Measurements from ENCODE around the gene SSTR3.
"Not testable (repeated sequence)": the region's sequence is repeated elsewhere in the genome, so short reads cannot be mapped to it uniquely, and the experiment has no call there.

Gene SSTR3

GRCh38 chr22:37242395-37242918, 30.2 kb upstream of the SSTR3 start:
- DNase-seq (ENCODE audit: low read depth): no peak

- no peak for DNase-seq (ENCODE audit: low read depth)
Observed at GRCh38 chr22:37241351-37242142, 29.3 kb upstream of the SSTR3 start.

- DNase-seq (ENCODE audit: low read depth): no peak
Observed at GRCh38 chr22:37240941-37241320, 28.7 kb upstream of the SSTR3 start.

DNA sequence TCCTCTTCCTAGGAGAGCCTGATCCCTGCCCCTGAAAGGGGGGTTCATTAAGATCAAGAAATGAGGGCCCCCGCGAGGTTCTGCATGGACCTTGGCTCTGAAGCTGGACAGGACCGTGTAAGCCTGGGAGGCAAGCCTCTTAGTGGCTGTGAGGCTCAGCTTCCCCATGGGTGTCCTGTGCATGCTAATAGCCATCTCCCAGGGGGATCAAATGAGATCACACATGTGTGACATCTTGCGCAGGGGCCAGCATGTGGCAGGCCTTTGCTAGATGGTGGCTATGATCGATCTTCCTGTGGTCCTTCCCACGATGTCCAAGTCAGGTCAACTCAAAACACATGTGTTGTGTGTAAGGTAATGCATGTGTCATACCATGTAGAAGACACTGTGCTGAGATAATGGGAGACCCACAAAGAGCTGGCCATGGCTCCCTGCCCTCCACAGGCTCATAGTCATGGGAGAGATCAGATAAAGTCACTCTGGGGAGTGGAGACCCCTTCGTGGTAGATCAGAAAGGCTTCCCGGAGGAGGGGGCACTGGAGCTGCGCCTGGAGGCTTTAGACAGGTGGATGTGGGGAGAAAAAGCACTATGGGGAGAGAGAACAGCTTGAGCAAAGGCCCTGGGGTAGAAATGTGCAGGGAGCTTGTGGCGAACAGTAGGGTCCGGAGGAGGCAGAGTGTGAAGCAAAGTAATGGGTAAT, 28.1 kb upstream of the SSTR3 start:
- no peak for DNase-seq (ENCODE audit: low read depth)

DNA sequence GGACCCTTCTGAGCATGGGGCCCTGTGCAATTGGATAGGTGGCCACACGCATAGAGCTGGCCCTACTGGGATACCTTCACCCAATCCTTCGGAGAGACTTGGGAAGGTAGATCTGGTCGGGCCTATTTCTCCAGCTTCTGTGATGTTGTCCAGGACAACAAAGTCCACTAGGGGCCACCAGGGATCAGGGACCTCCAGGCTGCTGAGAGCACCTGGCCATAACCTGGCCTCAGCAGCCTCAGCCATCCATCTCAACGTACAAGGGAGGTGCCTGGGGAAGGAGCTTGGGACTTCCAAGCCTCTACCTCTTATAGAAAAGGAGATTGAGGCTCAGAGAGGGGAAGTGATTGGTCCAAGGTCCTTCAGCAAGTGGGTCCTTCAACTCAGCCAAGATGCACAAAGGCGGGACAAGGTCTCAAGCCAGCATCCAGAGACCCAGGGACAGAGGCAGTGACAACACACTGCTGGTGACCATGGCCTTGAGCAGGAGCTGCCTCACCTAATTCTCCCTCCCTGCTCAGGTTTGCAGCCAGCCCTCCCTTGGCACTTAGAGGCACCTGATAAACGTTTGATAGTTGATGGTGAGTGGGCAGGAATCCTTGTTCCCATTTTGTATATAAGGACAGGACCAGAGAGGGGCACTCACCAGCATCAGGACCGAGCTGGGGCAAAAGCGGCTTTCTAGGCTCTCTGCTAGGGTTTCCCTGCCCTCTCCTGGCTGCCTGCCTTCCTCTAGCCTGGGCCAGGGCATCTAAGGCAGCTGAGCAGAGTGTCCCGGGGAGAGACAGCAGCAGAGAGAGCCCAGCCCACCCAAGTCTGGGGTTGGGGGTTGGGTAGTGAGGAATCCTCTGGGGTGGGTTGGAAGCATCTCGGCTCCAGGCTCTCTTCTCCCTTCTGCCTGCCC, 27.3 kb upstream of the SSTR3 start:
- no peak for DNase-seq (ENCODE audit: low read depth)

GRCh38 chr22:37237371-37238268, 25.3 kb upstream of the SSTR3 start:
- DNase-seq (ENCODE audit: low read depth): no peak

DNA sequence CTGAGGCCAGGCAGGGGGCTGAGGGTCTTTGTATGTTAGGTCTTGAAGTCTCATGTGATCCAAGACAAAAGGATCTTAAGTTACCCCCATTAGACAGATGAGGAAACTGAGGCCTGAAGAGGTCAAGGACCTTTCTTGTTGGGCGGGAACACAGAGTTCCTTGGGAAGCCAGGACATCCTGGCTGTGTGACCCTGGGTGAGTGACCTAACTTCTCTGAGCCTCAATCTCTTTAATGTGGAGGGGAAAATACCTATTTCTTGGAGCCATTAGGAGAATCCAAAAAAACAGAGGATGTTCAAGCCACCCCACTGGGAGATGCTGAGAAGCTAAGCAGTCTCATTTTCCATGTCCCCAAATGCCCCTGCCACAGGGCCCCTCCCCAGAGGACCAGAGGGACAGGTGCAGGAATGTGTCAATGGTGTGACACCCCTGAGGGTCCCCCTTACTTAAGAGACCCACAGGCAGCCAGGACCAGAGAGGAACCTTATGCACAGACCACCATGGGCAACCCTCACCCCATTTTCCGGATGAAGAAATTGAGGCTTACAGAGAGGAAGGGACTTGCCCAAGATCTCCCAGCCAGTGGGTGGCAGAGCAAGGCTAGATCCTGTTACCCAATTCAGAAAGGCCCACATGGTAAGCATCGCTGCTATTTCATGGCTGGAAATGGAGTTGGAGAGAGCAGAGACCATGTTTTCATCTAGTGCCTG, 23.8 kb upstream of the SSTR3 start:
- no peak for DNase-seq (ENCODE audit: low read depth)

DNA sequence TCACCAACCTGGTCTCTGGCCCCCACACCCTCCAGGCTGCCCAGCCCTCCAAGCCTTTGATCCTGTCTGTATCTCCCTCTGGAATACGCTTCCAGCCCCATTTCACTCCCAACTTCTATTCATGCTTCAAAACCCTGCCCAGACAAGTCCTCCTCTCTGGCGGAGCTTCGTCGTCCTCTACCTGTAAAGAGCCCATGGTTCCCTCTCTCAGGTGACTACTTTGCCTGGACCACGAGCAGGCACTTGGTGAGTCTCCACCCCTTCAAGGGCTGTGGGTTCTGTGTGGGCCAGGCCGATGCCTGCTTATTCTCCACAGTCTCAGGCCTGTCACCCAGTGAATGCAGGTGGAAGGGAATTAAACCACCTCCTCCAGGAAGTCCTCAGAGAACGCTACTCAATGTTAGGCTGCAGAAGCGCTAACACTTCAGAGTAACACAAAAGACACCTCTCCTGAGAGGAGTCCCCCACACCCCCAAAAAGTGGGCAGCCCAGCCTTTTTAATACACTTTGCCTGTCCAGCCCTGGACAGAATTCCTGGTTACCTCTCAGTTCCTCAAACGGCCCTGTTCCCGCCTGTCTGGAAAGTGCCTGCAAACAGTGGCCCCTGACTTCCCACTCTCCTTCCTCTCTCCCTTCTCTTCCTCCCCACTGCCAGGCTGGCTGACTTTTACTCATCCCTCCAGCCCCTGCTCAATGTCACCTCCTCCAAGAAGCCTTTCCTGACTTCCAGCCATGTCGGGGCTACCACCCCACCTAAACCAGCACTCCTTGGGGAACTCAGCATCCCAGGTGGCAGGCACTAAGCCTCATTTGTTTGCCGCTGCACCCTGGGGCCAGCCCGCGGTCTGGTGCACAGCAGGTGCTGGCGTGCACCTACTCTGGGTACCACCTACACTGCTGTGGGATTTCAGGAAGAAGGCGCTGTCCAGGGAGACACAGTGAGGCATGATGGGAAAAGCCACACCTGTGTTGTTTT, 22.7 kb upstream of the SSTR3 start:
- DNase-seq (ENCODE audit: low read depth): no peak

DNA sequence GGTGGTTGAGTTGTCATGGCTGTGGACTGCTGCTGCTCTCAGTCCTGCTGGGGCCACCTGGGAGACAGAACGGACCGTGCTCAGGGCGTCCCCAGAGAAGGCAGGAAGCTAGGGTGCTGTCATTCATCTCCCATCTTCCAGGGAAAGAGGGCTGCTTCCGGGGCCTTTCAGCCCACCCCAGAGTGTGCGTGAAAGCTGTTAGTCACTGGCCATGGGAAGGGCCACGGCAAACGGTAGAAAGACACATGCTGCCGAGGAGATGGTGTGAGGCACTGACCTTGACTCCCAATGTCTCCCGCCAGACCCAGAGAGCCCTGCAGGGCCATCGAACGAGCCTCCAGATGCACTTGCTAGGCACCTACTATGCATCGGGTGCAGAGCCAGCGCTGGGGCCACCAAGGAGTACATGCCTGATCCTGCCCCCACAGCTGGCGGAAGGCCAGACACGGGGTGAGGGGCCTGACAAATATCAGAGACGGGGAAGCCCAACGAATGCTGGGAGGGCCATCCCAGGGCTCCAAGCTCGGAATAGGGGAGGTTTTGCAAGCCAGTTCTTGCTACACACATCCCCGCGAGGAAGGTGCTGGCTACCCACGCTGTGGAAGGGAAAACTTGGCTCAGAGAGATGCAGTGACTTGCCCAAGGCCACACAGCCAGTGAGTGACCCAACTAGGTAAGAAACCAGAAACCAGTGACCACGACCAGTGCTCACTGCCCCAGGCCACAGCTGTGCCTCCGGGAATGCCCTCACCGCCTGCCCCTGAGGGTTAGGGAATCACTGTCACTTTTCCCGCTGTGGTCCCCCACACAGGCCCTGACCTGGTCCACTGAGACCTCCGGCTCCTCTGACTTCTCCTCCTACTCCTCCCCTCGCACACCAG, 21.7 kb upstream of the SSTR3 start:
- DNase-seq (ENCODE audit: low read depth): no peak

GRCh38 chr22:37233371-37233750, 21.1 kb upstream of the SSTR3 start:
- DNase-seq (ENCODE audit: low read depth): not testable (repeated sequence)

DNA sequence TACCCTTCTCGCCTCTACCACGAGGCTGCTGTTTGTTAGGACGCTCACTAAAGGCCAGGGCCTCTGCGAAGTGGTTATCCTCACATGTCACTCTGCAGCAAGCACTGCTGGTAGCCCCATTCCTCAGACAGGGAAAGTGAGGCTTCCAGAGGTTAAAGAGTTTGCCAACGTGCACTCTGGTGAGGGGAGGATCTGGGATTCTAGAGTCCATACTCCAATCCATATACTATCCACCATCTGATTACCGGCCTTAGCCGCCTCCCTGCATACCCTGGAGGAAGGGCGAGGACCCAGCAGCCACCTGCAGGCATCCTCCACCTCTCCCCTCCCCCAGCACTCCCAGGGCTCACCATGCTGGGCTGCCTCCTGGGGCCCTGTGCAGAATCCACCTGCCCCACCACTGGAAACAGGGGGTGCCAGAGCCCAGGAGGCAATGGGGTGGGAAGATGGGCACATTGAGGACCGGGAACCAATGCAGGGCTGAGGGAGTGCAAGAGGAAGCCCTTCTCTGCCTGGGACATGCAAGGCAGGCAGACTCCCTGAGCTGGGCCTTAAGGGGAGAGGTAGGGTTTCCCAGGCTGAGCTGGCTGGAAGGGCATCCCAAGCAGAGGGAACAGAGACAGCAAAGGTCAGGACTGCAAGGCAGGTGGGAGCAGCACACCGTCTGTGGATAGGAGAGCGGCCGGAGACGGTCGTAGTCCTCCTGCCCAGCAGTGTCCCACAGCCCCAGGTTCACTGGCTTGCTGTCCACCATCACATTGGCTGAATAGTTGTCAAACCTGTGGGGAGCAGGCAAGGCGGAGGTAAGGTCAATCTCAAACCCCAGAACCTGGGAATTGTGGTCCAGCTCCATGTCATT, 20.1 kb upstream of the SSTR3 start:
- no peak for DNase-seq (ENCODE audit: low read depth)

DNA sequence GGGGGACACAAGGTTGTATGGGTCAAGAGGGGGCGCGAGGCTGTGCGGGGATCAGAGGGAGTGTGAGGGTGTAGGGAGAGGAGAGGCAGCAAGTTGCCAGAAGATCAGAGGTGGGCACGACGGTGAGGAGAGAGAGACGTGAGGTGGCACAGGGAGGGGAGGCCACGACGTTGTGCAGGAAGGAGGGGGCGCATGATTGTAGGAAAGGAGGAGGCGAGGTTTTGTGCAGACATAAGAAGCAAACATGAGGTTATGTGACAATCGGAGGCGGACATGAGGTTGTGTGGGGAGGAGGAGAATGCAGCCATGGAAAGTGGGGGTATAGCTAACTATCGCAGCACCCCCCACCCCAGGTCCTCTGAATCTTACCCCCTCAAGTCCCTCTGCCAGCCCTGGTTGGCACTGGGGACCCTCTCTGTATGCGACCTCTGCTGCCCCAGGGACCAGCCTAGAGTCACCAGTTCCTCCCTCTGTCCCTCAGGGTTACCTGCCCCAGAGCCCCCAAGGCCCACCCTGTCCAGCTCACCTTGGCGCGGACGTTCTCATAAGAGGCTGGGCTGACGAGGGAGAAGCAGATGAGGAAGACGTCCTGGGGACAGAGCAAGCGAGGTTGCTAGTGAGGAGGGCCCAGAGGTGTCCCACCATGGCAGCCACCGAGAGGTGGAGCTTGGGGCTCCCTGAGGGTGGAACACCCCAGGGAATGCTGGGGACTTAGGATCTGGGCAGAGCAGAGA, 19.3 kb upstream of the SSTR3 start:
- DNase-seq (ENCODE audit: low read depth): no peak

DNA sequence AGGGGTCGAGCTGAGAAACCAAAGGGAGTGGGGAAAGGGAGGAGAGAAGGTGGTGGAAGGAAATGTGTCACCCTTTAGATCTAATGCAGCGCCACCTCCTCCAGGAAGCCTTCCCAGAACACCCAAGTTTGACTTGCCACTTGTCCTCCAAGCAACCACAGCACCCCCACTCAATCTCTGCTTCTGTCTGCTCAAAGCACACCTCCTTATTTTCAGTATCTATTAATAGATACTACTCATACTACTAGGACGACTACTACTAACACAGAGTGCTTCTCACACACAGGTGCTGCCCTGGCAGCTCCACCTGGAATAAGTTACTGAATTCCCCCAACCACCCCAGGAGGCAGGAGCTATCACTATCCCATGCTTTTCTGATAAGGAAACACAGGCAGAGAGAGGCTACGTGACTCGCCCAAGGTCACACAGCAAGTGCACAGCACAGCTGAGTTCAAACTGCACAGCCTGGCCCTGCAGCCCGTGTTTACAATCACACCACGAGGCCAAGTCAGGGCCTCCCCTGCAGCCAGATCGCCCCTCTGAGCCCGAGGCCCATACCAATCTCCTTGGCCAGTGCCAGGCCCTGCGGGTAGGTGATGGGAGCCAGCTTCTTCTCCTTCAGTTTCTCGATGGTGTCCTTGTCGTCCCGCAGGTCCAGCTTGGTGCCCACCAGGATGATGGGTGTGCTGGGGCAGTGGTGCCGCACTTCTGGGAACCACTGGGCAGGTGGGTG, 18.6 kb upstream of the SSTR3 start:
- DNase-seq (ENCODE audit: low read depth): no peak

GRCh38 chr22:37229805-37230672, 17.8 kb upstream of the SSTR3 start:
- no peak for DNase-seq (ENCODE audit: low read depth)

All from fibroblast of gingiva (primary cell).